Stimulated activated CD4-positive, alpha-beta T cell treated with anti-CD3 and anti-CD28 coated beads, Interleukin-4, amount 100 ng/mL, for 4 hours (primary cell): ENCODE measurements around the gene HDDC3.

Experiments
- DNase-seq, 2 experiments: peaks; one replicate each; pipeline ENCODE4 v3.0.0-alpha.2; 2020

The HDDC3 gene

DNA sequence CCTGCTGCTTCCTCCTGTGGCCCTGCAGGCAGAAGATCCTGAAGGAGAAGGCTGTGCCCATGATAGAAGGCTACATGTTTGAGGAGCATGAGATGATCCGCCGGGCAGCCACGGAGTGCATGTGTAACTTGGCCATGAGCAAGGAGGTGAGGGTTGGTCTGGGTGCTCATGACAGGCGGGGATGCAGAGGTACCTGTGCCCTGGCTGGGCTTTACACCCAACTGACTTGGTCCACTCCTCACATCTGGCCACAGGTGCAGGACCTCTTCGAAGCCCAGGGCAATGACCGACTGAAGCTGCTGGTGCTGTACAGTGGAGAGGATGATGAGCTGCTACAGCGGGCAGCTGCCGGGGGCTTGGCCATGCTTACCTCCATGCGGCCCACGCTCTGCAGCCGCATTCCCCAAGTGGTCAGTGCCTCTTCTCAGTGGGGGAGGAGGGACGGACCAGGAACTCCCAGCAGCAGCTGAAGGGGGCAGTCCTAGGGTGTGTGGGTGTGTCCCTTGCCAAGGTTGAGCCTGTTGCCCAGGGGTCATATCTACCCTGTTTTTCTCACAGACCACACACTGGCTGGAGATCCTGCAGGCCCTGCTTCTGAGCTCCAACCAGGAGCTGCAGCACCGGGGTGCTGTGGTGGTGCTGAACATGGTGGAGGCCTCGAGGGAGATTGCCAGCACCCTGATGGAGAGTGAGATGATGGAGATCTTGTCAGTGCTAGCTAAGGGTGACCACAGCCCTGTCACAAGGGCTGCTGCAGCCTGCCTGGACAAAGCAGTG lies 20.7 kb upstream of the HDDC3 start:
- DNase-seq = no peak

DNA sequence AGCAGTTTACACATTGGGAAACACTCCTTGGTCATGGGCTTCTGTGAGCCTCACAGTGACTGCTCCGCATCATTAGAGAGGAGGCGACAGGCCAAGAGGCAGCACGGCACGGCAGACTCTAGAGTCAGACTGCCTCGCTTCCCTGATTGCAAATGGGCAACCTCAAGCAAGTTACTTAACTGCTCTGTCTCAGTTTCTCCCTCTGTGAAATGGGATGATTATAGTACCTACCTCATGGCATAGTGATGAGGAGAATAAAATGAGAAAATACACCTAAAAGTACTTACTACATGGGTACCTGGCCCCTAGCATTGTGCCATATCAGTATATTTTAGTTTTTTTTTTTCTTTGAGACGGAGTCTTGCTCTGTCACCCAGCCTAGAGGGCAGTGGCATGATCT lies 18.3 kb upstream of the HDDC3 start:
- DNase-seq = no peak

DNA sequence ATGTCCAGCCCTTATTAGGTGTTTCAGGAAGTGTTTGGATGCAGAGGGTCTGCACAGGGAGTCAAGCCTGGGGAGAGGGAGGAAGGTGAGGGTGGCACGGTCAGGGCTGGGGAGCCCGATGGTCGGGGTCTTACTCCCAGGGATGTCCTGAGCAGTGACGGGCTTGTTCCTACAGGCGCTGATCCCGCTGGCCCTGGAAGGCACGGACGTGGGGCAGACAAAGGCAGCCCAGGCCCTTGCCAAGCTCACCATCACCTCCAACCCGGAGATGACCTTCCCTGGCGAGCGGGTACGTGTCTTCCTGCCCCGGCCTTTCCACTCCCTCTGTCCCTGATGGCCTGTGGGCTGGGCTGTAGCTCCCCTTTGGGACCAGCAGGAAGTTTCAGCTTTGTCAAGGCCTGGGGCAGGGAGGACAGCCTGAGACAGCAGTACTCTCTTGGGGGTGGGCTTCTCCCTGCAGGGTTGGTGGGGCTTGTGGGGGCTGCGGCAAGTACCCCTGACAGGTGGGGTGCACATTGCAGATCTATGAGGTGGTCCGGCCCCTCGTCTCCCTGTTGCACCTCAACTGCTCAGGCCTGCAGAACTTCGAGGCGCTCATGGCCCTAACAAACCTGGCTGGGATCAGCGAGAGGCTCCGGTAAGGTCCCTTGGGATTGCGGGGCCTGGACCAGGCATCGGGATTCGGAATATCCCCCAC lies 17.8 kb upstream of the HDDC3 start:
- no peak for DNase-seq

DNA sequence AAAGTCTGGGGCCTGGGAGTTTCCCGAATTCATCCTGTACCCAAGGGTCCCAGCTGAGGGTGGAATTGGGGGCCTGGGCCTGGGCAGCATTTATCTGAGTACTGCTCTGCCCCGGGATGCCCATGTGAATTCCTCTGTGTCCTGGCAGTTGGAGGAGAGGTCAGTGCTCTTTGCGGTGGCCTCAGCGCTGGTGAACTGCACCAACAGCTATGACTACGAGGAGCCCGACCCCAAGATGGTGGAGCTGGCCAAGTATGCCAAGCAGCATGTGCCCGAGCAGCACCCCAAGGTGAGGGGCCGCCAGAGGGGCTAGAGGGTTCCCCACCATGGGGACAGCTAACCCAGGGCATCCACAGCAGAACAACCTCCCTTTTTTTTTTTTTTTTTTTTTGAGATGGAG lies 16.2 kb upstream of the HDDC3 start:
- no peak for DNase-seq

DNA sequence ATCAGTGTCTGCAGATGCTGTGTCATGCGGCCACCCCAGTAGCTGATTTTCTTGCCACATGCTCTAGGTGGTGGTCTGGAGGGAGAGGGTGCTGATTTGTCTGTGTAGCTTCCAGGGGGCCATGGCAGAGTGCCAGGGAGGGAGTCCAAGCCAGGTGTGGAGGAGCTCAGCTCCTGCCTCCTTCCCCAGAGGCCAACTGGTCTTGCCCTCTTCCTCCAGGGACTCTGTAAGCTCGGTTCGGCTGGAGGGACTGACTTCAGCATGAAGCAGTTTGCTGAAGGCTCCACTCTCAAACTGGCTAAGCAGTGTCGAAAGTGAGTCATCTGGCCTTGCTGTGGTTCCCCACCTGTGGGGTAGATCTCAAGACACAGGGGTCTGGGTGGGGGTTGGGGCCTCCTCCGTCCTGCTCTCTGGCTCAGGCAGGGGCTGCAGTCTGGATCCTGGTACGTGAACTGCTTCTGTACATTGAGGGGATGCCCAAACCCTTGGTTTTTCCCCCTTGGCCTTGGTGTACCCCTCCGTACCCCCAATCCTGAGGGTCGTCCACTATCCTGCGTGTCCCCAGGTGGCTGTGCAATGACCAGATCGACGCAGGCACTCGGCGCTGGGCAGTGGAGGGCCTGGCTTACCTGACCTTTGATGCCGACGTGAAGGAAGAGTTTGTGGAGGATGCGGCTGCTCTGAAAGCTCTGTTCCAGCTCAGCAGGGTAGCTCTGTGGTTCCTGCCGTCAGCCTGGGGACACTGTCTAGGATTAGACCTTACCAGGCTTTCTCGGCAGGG lies 15.4 kb upstream of the HDDC3 start:
- no peak for DNase-seq

DNA sequence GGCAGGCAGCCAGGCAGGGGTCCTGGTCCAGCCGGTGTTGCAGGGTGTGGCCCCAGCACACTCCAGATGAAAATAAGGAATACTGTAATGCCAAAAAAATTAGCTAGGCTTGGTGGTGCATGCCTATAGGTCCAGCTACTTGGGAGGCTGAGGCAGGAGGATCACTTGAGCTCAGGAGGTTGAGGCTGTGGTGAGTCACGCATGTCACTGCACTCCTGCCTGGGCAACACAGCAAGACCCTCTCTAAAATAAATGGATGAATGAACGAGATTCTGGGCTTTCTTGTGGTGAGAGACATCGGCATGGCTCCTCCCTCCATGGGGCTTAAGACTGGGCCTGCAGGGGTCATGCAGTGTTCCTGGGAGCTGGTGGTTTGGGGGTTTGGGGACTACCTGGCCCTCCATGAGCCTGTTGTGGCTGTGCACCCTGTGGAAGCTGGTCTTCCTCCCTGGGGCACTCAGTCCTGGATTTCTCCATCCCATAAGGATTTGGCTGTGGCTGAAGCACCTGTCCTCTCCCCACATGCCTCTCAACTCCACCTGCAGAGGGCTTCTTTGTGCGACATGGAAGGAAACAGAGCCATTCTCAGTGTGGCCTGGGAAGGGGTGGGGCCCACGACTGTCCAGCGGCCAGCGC lies 14.7 kb upstream of the HDDC3 start:
- no peak for DNase-seq

DNA sequence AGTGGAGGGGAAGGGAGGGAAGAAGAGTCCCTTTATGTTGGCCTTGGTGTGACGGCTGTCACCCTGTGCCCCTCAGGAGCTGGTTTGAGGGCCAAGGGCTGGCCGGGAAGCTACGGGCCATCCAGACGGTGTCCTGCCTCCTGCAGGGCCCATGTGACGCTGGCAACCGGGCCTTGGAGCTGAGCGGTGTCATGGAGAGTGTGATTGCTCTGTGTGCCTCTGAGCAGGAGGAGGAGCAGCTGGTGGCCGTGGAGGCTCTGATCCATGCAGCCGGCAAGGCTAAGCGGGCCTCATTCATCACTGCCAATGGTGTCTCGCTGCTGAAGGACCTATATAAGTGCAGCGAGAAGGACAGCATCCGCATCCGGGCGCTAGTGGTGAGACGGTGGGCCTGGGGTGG lies 14.2 kb upstream of the HDDC3 start:
- no peak for DNase-seq

DNA sequence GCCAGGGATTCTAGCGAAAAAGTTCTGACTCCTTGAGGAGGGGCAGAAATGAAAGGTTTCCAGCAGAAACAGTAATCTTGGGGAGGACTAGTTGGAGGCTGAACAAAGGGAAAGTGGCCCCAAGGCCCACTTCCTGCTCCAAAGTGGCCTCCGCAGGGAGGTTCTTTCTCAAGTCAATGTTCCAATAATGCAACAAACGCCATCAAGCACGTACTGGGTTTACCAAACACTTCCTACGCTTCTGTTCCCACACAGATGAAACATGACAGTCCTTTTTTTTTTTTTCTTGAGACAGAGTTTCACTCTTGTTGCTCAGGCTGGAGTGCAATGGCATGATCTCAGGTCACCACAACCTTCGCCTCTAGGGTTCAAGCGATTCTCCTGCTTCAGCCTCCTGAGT lies 12.7 kb upstream of the HDDC3 start:
- no peak for DNase-seq

DNA sequence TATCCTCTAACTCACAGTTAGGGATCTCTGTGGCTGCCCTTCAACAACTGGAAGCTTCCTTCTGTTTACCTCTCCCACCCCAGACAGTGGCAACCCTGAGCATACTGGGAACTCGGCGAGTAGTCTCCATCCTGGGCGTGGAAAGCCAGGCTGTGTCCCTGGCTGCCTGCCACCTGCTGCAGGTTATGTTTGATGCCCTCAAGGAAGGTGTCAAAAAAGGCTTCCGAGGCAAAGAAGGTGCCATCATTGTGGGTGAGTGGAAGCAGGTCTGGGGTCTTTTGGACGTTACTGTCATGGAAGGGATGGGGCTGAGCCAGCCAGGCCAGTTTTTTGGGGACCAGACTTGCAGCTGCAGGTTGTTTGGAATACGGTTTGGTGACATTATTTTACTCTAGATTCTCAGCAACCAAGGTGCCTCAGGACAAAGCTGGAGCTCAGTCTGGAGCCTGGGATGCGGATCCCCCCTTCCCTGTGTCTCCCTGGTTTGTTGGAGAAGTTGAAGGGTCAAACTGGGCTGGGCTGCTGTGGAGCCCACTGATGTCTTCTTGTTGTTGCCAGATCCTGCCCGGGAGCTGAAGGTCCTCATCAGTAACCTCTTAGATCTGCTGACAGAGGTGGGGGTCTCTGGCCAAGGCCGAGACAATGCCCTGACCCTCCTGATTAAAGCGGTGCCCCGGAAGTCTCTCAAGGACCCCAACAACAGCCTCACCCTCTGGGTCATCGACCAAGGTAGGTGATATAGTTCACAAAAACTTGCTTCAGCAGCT lies 10.2 kb upstream of the HDDC3 start:
- DNase-seq = no peak

DNA sequence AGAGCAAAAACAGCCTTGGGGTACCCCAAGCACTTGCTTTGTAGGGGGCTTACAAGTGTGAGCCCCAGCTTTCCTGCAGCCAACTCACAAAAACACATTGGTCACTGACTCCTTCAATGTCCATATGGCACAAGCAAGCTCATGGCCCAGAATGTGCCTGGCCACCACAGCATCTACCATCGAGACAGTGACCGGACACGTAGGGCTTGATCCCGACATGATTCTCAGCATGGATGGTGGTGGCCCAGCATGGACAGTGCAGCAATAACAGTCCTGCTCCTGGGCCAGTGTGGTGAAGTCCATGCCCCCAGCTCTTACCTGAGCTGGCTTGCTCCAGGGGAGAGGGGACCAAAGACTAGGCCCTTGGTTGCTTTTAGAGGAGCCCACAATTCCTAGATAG lies 8.7 kb upstream of the HDDC3 start:
- no peak for DNase-seq

DNA sequence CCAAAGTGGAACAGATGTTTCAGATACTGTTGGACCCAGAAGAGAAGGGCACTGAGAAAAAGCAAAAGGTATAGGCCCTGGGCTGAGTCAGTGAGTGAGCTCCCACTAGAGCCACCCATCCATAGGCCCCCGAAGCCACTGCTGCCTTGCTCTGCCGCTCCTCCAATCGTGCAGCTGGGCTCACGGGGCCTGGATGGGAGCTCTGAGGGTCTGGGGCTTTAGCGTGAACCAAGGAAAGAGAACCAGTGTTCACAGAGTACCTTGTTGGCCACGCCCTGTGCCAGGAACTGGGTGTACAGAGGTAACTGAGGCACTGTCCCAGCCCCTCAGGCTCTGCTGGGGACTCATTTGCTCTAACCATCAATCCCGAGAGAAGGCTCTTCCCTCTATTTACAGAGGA lies 7.4 kb upstream of the HDDC3 start:
- DNase-seq = no peak

DNA sequence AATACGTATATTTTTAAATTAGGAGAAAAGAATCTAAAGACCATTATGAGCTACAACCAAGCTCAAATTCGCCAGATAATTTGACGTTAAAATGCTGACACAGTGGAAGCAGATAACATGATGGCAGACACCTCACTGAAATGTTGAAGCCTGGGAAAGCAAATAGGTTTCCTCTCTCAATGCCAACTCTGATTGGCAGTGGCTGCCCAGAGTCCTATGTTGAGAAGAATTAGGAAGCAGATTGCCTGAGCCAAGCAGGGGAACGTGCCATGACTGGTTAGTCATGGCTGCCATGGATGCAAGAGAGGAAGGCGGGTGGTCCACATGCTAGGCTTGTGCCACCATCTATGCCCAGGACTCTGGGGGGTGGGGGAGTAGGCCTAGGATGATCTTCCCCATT lies 5.9 kb upstream of the HDDC3 start:
- no peak for DNase-seq

DNA sequence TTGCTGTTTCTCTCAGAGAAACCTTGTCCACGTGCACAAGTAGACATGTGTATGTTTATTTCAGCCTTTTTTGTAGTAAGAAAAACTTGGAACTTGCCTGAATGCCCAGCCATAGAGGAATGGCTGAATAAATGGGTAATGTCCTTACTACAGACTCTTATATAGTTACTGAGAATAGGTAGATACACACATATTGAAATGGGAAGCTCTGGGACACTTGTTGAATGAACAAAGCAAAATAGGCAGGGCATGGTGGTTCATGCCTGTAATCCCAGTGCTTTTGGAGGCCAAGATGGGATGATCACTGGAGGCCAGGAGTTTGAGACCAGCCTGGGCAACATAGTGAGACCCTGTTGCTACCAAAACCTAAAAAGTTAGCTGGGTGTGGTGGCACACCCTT lies 4.5 kb upstream of the HDDC3 start:
- no peak for DNase-seq

DNA sequence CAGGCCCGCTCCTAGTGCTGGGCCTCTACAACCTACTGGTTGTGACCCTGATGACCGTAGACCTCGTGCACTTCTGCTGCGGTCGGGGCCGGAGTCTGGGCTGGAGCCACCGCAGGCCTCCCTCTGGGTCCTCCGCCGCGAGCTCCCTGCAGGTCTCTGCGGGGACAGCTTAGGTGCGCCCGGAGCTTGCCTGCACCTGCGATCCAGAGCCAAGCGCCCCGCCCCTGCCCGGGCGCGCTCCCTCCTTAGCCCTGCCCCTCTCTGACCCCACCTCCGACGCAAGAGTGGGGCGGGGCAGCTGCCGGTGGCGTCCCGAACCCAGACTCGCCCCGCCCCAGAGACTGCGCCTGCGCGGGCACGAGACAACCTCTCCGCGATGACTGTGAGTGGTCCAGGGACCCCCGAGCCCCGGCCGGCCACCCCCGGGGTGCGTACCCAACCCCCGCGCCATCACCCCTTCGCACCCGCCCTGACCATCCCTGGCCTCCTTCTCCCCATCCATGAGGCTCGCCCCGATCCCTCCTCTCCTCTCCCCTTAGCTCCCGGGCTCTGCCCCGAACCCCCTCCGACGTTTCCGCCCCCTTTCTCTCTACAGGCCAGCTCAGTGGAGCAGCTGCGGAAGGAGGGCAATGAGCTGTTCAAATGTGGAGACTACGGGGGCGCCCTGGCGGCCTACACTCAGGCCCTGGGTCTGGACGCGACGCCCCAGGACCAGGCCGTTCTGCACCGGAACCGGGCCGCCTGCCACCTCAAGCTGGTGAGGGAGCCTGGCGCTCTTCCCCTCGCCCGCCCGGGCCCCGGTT lies 2.8 kb upstream of the HDDC3 start, which contains the start of gene UNC45A:
TSS of gene UNC45A (plus strand) at position 337 of the 803 bp plus-strand sequence. CDS start at position 377, 40 bp downstream.
- peak; percentile 93 to 98 for DNase-seq

DNA sequence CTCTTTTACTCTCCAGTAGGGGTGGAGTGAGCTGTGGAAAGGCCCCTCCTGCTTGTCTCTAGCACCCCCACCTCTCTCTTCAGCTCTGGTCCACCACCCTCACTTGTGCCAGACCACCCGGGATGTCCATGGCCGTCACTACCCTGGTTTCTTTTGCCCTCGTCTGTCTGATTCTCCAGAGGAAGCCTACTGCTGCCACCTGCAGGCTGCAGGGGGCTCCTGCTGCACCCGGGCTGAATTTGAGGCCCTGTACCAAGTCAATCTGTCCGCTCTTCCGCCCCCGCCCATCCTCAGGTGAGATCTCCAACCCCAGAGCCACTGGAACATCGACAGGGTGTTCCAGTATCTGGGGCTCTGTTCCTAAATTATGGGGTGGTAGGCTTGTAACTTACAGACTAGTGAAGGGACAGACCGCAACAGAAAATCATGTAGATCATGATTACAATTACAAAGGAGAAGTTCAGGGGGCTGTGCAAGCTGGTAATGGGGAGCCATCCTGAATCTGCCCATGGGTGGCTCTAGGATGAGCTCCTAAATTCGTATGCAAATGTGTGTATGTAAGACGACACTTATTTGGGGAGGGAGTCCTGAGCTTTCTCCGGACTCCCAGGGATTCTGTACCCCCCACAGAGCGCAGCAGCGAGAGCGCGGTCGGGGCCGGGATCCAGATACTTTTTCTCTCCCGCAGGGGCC lies 2.1 kb upstream of the HDDC3 start:
- DNase-seq = peak; percentile 82 to 83

DNA sequence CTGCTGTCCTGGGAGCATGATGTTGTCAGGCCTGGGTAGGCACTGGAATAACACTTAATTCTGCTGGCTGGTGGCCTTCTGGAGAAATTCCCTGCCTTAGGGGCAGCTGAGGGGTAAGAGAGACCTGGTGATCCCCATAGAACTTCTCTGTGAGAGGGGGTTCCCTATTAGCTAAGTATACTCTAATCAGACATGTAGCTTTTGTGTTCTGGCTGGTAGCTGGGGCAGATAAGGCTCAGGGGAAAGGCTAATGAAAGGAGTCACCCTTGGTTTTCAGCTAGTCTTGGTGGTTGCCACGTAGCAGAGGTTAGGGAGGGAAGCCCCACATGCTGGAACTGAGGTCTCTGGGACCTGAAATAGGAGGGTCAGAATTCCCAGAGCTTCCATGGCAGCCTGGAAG lies 952 bp upstream of the HDDC3 start:
- no peak for DNase-seq

DNA sequence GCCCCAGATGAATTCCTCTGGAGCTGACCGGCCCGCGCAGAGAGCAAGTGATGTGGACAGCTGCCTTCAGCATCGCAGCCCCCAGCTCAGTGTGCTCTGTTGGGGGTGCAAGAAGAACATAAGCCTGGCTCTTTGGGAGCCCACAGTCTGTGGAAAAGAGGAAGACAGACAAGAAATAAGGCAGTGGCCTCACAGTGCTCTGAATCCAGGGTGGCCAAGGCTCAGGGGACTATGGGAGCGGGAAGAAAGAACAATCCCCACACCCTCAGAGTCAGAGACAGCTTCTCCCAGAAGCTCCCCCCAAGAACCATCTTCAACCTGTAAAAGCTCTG lies 277 bp upstream of the HDDC3 start:
- DNase-seq = no peak

DNA sequence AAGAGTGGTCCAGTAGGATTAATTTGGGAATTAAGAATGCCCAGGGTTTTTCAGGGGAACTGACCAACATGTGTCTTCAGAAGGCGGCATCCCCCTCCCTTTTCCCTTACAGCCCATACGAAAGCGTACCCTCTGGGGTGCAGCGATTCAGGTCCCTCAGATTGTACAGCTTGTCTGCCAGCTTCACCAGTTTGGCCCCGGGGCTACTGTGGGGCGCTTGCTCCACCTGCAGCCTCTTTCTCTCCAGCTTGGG lies 848 bp downstream of the HDDC3 start:
- DNase-seq = no peak

DNA sequence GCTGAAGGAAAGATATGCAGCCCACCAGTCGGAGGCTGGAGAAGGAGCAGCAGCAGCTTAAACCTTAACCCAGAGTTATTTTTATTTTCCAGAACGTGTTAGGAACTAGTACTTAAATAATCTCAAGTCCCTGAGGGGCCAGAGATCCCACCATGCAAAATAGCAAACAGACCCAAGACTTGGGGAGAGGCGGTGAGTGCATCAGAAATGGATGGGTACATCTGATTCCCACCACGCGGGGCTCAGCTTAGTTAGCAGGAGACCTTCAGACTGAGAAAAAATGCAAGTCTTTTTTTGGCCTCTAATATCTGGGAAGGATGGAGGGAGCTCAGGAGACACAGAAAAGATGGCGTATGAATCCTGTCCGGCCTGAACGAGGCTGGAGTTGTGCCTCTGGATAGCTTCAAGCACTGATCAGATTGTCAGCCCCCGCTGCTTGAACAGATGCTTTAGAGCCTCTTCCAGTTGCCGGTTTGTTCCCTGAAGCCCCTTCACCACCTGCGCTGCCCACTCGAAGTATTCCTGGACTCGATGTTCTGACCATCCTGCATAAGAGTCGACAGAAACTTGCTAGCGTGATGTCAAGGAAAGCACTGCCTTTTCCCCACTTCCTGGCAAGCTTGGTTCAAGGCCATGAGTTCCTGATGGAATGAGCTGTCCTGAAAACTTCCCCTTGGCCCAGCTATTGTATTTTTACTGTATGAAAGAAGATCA lies 1.3 kb downstream of the HDDC3 start:
- no peak for DNase-seq

DNA sequence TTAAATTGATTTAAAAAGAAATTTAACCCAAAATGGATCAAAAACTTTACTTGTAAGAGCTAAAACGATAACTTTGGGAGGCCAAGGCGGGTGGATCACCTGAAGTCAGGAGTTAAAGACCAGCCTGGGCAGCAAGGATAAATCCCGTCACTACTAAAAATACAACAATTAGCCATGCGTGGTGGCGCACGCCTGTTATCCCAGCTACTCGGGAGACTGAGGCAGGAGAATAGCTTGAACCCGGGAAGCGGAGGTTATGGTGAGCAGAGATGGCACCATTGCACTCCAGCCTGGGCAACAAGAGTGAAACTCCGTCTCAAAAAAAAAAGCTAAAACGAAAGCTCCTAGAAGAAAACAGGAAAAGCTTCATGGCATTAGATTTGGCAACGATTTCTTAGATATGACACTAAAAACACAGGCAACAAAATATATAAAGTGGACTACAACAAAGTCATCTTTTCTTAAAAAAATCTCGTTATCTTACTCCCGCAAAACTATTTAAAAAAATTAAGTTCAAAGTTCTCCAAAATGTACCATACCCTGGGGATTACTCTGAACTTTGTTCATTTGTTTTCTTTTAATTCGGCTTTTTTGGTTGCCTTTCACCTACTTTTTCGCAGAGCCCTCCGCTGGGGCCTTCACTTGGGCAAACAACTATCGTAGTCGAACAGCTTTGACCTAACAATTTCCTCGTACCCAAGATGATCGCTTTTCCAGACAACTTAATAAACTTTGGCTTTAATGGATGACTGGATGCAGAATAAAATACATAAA lies 2.9 kb downstream of the HDDC3 start:
- no peak for DNase-seq
